Keratinocyte (primary cell): ENCODE data around the gene LAMA2. TPM values are rescaled to one million over a fixed set of nuclear protein-coding genes. Genes with fewer than 3 reads are reported as not detected.

Experiments
- DNase-seq: peaks from one replicate; pipeline ENCODE4 v3.0.0-alpha.2; 2011; ENCODE audit warnings: low read depth, missing footprints, low spot score
- FAIRE-seq: peaks from 2 replicates; lab custom pipeline; 2011; peaks lifted over from hg19 to GRCh38; lab: Jason Lieb, UNC
- H2AFZ ChIP-seq: 2 replicates; pipeline ENCODE4 v1.6.0; 2012; ENCODE audit warnings: low read length, control low read depth, inconsistent platforms; ENCODE audit not compliant: control insufficient read depth
- H3K27ac ChIP-seq: 2 replicates; pipeline ENCODE4 v1.5.1; 2011; ENCODE audit warnings: low read length; ENCODE audit not compliant: control insufficient read depth, insufficient read depth
- H3K27me3 ChIP-seq: 3 replicates; pipeline ENCODE4 v1.6.0; 2011; ENCODE audit warnings: low read length; ENCODE audit not compliant: control insufficient read depth, insufficient read depth; ENCODE audit errors: extremely low read depth
- H3K36me3 ChIP-seq, 2 experiments: 2 replicates in 1 of 2; 3 replicates in 1 of 2; pipeline ENCODE4 v1.5.1; 2011; ENCODE audit warnings: low read length in 2 of 2, mild to moderate bottlenecking in 1 of 2; ENCODE audit not compliant: control insufficient read depth in 2 of 2, insufficient read depth in 2 of 2; ENCODE audit errors: extremely low read depth in 1 of 2
- H3K4me1 ChIP-seq: 3 replicates; pipeline ENCODE4 v1.5.1; 2011; ENCODE audit warnings: low read length; ENCODE audit not compliant: control insufficient read depth, insufficient read depth; ENCODE audit errors: extremely low read depth
- H3K4me2 ChIP-seq: 3 replicates; pipeline ENCODE4 v1.6.0; 2011; ENCODE audit warnings: low read depth, low read length; ENCODE audit not compliant: control insufficient read depth, insufficient read depth; ENCODE audit errors: extremely low read depth
- H3K4me3 ChIP-seq, 3 experiments: fragments of 200-600 bp in 1 of 3; sonication (generic) in 1 of 3; 2 replicates in 2 of 3; 3 replicates in 1 of 3; pipeline ENCODE4 v1.5.1; 2011 to 2016; ENCODE audit warnings: low read length in 3 of 3, mild to moderate bottlenecking in 3 of 3, control low read depth in 2 of 3, inconsistent platforms in 1 of 3, low read depth in 1 of 3, mixed read lengths in 1 of 3, mixed run types in 1 of 3, moderate library complexity in 1 of 3; ENCODE audit not compliant: control insufficient read depth in 2 of 3, insufficient read depth in 2 of 3; ENCODE audit errors: extremely low read depth in 1 of 3
- H3K79me2 ChIP-seq: 2 replicates; pipeline ENCODE4 v1.6.0; 2012; ENCODE audit warnings: low read length; ENCODE audit not compliant: control insufficient read depth, insufficient read depth
- H3K9ac ChIP-seq: 3 replicates; pipeline ENCODE4 v1.6.0; 2011; ENCODE audit warnings: low read length; ENCODE audit not compliant: control insufficient read depth, insufficient read depth; ENCODE audit errors: extremely low read depth
- H3K9me1 ChIP-seq: 3 replicates; pipeline ENCODE4 v1.6.0; 2011; ENCODE audit warnings: low read length; ENCODE audit not compliant: control insufficient read depth, insufficient read depth; ENCODE audit errors: extremely low read depth
- H3K9me3 ChIP-seq: 2 replicates; pipeline ENCODE4 v1.5.1; 2012; ENCODE audit warnings: low read depth, low read length; ENCODE audit not compliant: control insufficient read depth
- H4K20me1 ChIP-seq: 3 replicates; pipeline ENCODE4 v1.6.0; 2011; ENCODE audit warnings: low read length; ENCODE audit not compliant: control insufficient read depth, insufficient read depth; ENCODE audit errors: extremely low read depth
- CTCF ChIP-seq, 3 experiments: IDR thresholded peaks in 1 of 3; conservative IDR thresholded peaks in 1 of 3; optimal IDR thresholded peaks in 1 of 3; 2 replicates in 2 of 3; 3 replicates in 1 of 3; pipeline versions ENCODE3 to v1.5.1; 2011; ENCODE audit warnings: low read length in 3 of 3, mild to moderate bottlenecking in 3 of 3, moderate library complexity in 2 of 3, control low read depth in 1 of 3, inconsistent platforms in 1 of 3; ENCODE audit not compliant: insufficient read depth in 2 of 3; ENCODE audit errors: extremely low read depth in 1 of 3
- EZH2 ChIP-seq: IDR thresholded peaks from one replicate; pipeline ENCODE4 v1.6.1; 2012; ENCODE audit warnings: inconsistent platforms, mild to moderate bottlenecking, low read length, moderate library complexity
- dilution Hi-C: fragments of 300-500 bp; cut with MboI; formaldehyde crosslinking; loops from one replicate; pipeline ENCODE4 v1.7.0; 2020; ENCODE audit warnings: low sequenced_read_pairs; ENCODE audit not compliant: extremely low pct_ligation_motif_present
- polyA plus RNA-seq, 5 experiments: library from polyadenylated mRNA; depleted of rRNA in 3 of 5; stranded (reverse) in 3 of 5; stranded (forward) in 1 of 5; unstranded in 1 of 5; fragments of >200 nt; gene quantifications; 1 replicate in 1 of 5; 2 replicates in 3 of 5; 3 replicates in 1 of 5; pipeline versions ENCODE4 v1.2.1 to v1.2.3, GENCODE V29; 2011 to 2012; ENCODE audit warnings: missing spikeins in 2 of 5, low read depth in 1 of 5, low replicate concordance in 1 of 5

Gene LAMA2
- polyA plus RNA-seq, 1 donor (not counting 4 experiments of a cell fraction or from before 2014, with no cell fraction given): 1.4 TPM

DNA sequence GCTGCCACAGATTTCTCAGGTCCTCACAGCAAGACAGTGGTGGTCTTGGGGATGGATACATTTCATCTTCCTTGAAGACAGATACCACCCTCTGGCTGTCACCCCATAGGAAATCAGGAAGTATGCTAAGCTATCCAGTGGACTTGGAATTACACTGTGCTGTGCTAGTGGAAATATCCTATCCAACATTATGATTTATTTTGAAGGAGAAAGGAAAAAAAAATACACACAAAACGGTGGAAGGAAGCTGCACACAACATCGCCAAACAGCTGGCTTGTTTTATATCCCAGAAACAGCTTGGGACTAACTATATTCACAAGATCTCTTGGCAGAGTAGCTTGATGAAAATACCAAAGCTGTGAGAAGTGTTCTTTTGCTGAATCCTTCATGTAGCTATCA is 257.6 kb downstream of the LAMA2 start:
- Histone ChIP-seq H3K4me1 (no peaks in the 10 kb centered on the region), H3K9me1 (no peaks in the 10 kb centered on the region), H3K9me3 (no peaks in the 10 kb centered on the region), H3K79me2 (no peaks in the 10 kb centered on the region), H3K36me3 (no peaks in the 10 kb centered on the region), H3K27ac (no peak overlapping the region), H4K20me1 (no peaks in the 10 kb centered on the region), H3K27me3 (no peaks in the 10 kb centered on the region), H2AFZ (no peak overlapping the region), H3K9ac (no peak overlapping the region), H3K4me2 (no peak overlapping the region), H3K4me3 (no peak overlapping the region)
- no peak for TF ChIP-seq EZH2
- TF ChIP-seq CTCF (optimal IDR thresholded peaks at IDR 0.05 in 1 of 3, IDR thresholded peaks at IDR 0.05 in 1 of 3, conservative IDR thresholded peaks at IDR 0.05 in 1 of 3; ENCODE audit: extremely low read depth in 1 of 3, insufficient read depth in 2 of 3, low read length in 3 of 3): no peak
- dilution Hi-C loops: no loop called here
- DNase-seq: no peak
- no peak for FAIRE-seq

DNA sequence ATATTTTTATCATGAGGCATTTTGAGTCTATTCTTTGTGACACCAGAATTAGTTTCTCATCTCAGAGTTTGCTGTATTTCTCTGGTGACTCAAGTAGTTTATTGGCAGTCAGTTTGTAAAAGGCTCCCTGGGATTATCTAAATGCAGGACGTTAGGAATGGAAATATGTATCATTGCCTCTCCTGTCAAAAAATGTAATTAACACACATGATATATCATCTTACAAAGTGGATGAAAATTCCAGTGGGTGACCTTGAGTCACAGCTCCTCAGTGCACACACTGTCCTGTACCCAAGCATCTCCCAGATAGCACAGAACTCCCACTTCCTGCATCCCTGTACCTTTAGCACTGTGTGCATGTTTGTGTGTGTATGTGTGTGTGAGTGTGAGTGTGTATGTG is 258.6 kb downstream of the LAMA2 start:
- no peak overlapping the region for H3K27ac ChIP-seq
- FAIRE-seq: no peak

More for the DNA sequence above, 258.6 kb downstream of the LAMA2 start:
- dilution Hi-C loops: no loop called here
- no peak overlapping the region for H3K9ac ChIP-seq
- H3K79me2 ChIP-seq: no peaks in the 10 kb centered on the region
- no peak overlapping the region for H3K4me3 ChIP-seq
- no peaks in the 10 kb centered on the region for H3K36me3 ChIP-seq
- no peaks in the 10 kb centered on the region for H3K9me1 ChIP-seq
- DNase-seq: no peak
- no peaks in the 10 kb centered on the region for H3K4me1 ChIP-seq
- H3K9me3 ChIP-seq: no peaks in the 10 kb centered on the region
- H4K20me1 ChIP-seq: no peaks in the 10 kb centered on the region
- no peak overlapping the region for H2AFZ ChIP-seq
- no peak overlapping the region for H3K4me2 ChIP-seq
- no peaks in the 10 kb centered on the region for H3K27me3 ChIP-seq
- TF ChIP-seq EZH2 (no peak), CTCF (optimal IDR thresholded peaks at IDR 0.05 in 1 of 3, IDR thresholded peaks at IDR 0.05 in 1 of 3, conservative IDR thresholded peaks at IDR 0.05 in 1 of 3; ENCODE audit: extremely low read depth in 1 of 3, insufficient read depth in 2 of 3, low read length in 3 of 3) (no peak)
